Right ventricle myocardium superior (tissue), 1 donor: ENCODE data around the gene NPHS1. TPM values are rescaled to one million over a fixed set of nuclear protein-coding genes. Genes with fewer than 3 reads are reported as not detected.

ENCODE experiments used
- ATAC-seq: fragments of 200-7000 bp; cut with Tn5 transposase; one replicate; pipeline ENCODE4 v1.9.1; 2020; ENCODE audit warnings: mild to moderate bottlenecking; ENCODE audit not compliant: poor library complexity
- DNase-seq: peaks from one replicate; pipeline ENCODE4 v3.0.0-alpha.2; 2020
- intact Hi-C: fragments of 100-400 bp; cut with DNase I; formaldehyde crosslinking; loops from one replicate; pipeline ENCODE4 v1.11.2; 2022
- total RNA-seq: library from RNA; stranded (reverse); fragmentation: NEBNext Ultra II Directional; extraction: Animal tissue kit (Norgen Biotek cat#: 25700); gene quantifications from one replicate; pipeline ENCODE4 v1.2.1, GENCODE V29; 2021
- donor health status: DM: no; HTN: yes; CAD: no; lungs with severe emphysema.

Gene NPHS1
- total RNA-seq, 1 donor from 2014 or later = not detected

DNA sequence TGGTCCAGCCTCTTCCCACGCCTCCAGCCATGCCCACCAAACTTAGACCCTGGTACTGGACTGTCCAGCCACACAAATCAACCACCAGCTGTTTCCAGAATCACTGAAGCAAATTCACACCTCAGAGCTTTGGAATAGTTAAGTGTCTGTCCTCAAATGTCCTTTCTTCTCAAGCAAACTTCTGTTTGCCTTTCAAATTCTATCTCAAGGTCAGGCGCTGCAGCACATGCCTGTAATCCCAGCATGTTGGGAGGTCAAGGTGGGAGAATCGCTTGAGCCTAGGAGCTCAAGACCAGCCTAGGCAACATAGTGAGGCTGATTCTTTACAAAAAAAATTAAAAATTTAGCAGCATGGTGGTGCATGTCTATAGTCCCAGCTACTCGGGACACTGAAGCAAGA is 20.2 kb downstream of the NPHS1 start:
- DNase-seq (no peak), ATAC-seq (no peak)
- intact Hi-C loops = no loop called here

DNA sequence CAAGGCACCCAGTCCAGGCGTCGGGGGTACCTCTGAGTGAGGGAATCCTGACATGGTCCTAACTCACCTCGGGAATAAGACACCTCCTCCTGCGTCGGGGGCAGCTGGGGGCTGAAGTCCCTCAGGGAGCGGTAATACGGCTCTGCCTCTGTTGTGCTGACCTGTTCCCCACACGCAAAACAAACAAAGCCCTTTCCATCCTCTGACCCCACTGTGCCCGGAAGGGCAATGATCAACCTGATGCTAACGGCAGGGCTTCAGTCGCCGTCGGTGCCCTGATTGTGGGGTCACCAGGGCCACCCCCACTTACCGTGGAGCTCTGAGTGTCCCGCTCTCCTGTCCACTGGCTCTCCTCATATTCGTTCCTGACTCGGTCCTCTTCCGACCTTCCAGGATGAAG is 21.3 kb downstream of the NPHS1 start:
- intact Hi-C loops = no loop called here
- ATAC-seq (no peak), DNase-seq (no peak)

GRCh38 chr19:35828692-35829301 is 23.5 kb downstream of the NPHS1 start:
- intact Hi-C loops = no loop called here
- ATAC-seq (peak; percentile 51), DNase-seq (peak; percentile 66)

GRCh38 chr19:35824150-35824549 is 28.2 kb downstream of the NPHS1 start:
- ATAC-seq = no peak
- intact Hi-C loops = no loop called here
- DNase-seq = no peak

- intact Hi-C loops = no loop called here
- DNase-seq (no peak), ATAC-seq (no peak)
Measured at GRCh38 chr19:35822579-35822978, 29.7 kb downstream of the NPHS1 start.

DNA sequence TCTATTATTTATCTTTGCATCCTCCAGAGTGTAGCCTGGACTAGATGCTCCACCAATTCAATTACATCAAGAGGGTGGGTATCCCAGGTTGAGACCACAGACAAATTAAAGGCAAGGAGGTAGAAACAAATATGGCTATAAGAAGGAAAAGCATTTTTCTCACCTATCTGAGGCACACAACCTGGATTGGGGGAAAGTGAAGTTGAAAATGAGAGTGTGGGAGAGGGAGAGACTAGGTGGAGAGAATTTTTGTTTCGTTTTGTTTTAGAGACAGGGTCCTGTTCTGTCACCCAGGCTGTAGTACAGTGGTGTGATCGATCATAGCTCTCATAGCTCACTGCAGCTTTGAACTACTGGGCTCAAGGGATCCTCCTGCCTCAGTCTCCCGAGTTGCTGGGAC is 33.9 kb downstream of the NPHS1 start:
- no peak for ATAC-seq
- no peak for DNase-seq
- intact Hi-C loops = no loop called here

DNA sequence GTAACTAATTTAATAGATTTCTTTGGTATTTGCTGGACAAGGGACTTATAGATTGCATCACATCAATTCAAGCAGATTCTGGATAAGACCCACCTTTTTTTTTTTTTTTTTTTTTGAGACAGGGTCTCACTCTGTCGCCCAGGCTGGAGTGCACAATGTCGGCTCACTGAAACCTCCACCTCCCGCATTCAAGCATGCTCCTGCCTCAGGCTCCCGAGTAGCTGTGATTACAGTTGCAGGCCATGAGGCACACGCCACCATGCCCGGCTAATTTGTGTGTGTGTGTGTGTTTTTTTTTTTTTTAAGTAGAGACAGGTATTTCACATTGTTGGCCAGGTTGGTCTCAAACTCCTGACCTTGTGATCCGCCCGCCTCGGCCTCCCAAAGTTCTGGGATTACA is 35.5 kb downstream of the NPHS1 start:
- DNase-seq (no peak), ATAC-seq (no peak)
- intact Hi-C loops = no loop called here

DNA sequence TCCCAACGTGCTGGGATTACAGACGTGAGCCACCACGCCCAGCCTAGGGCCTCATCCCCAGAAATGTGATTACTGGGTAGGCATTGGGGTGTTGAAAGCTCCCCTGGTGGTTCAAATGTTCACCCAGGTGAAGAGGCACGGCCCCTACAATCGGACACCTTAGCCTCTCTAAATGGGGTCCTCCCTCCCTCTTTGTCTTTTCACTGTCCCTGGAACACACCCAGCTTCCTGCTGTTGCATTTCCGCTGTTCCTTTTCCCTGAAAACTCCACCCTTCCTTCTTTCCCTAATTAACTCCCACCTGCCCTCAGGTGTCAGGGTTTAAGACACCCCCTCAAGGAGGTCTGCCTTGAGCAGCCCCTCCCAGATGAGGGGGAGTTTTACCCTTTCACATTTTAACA is 36.0 kb downstream of the NPHS1 start:
- ATAC-seq = no peak
- intact Hi-C loops = no loop called here
- DNase-seq = no peak

DNA sequence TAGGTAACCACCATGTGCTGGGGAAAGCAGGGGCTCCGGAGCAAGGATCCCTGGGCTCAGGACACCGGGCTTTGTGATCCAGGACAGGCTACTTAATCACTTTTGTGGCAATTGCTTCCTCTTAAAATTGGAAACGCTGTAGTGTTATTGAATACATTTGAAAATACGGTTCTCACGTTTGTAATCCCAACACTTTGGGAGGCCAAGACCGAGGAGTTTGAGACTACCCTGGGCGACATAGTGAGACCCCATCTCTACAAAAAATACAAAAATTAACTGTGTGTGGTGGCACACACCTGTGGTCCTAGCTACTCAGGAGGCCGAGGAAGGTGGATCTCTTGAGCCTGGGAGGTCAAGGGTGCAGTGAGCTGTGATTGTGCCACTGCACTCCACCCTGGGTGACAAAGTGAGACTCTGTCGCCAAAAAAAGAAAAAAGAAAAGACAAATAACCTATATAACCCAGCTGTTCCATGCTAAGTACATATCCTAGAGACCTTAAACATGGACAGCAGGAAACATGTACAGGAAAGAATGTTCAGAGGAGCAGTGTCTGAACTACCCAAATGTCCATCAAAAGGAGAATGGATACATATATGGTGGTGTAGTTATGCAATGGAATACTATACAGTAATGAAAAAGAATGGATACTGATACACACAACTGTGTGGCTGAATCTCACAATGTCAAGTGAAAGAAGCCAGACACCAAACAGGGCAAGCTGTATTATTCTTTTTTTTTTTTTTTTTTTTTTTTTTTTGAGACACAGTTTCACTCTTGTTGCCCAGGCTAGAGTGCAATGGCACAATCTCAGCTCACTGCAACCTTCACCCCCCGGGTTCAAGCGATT is 39.0 kb downstream of the NPHS1 start:
- ATAC-seq (no peak), DNase-seq (no peak)
- intact Hi-C loops = no loop called here

DNA sequence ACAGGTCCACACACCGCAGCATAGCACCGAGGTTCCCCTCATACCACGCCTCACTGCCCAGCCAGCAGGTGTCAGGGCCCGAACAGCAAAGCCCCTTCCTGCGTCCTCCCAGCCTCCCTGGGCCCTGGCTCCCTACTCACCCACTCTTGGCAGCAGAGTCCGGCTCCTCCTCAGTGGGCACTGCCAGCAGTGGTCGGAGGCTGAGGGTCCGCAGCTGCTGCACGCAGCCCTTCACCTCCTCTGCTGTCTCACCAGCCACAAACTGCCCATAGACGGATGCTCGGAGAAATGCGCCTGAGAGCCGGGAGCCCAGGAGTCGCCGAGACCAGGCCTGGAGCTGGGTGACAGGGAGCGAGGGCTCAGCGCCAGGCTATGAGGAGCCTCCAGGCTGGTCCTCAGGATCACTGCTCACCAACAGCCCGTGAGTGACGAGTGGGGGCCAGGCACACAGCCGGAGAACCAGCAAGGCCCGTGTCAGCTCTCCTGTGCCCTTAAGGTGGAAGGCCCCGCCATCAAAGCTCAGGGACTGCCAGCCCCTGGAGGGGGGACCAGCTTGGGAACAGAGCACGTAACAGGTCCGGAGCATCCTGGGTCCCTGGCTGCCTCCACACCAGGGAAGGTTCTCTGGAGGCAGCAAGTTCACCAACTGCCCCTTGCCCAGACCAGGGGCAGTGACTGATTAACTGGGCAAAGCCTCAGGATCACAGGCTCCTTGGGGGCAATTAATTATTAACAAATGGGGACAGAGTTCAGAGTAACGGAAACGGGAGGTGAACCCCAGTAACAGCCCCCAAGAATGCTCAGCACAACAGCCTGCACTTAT is 39.9 kb downstream of the NPHS1 start, which contains the start of gene PRODH2:
Gene PRODH2 (minus strand): TSS at position 626 of the 823 bp plus-strand sequence. CDS start 40 bp downstream, at position 586.
- no peak for DNase-seq
- intact Hi-C loops = no loop called here
- no peak for ATAC-seq

DNA sequence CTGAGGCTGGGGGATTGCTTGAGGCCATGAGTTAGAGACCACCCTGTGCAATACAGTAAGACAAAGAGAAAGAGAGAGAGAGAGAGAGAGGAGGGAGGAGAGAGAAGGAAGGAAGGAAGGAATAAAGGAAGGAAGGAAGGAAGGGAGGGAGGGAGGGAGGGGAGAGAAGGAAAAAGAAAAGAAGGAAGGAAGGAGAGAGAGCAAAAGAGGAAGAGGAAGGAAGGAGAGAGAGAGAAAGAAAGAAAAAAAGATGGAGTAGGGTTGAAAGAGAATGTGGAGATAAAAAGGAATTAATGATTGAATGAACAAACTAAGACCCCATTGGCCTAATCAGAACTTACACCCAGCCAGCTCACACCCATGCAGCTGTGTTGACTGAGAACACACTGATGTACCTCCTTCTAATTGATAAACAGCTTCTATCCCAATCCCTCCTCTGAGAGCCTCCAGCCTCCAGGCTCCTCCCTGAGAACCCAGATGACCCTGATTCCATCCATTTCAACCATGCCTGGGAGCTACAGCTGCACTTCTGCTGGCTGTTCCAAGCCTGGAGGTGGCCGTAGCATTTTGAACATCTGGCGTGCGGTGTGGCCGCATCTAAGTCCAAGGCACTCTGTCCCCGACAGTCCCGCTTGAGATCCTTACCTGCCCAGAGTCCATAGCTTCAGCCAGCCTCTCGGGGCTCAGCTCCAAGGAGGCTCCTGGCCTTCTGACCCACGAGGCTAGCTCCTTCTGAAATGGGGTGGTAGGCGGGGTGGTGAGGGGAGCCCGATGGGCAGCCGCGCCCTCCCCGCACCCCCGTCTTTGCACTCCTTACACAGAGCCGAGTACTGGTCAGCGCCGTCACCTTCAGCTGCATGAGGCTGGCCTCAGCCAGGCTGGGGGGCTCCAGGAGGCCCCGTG is 40.7 kb downstream of the NPHS1 start:
- no peak for DNase-seq
- no peak for ATAC-seq
- intact Hi-C loops = no loop called here

- intact Hi-C loops = no loop called here
- ATAC-seq (no peak), DNase-seq (no peak)
Measured at GRCh38 chr19:35807633-35808032, 44.7 kb downstream of the NPHS1 start.

GRCh38 chr19:35806597-35806996 is 45.7 kb downstream of the NPHS1 start:
- intact Hi-C loops = no loop called here
- ATAC-seq = no peak
- DNase-seq = no peak

- DNase-seq (no peak), ATAC-seq (no peak)
- intact Hi-C loops = no loop called here
Measured at GRCh38 chr19:35805526-35806102, 46.7 kb downstream of the NPHS1 start.

- no peak for DNase-seq
- intact Hi-C loops = no loop called here
- ATAC-seq = no peak
Measured at GRCh38 chr19:35801828-35802227, 50.5 kb downstream of the NPHS1 start.

- DNase-seq = no peak
- no peak for ATAC-seq
- intact Hi-C loops = no loop called here
Measured at GRCh38 chr19:35797663-35798062, 54.6 kb downstream of the NPHS1 start.

DNA sequence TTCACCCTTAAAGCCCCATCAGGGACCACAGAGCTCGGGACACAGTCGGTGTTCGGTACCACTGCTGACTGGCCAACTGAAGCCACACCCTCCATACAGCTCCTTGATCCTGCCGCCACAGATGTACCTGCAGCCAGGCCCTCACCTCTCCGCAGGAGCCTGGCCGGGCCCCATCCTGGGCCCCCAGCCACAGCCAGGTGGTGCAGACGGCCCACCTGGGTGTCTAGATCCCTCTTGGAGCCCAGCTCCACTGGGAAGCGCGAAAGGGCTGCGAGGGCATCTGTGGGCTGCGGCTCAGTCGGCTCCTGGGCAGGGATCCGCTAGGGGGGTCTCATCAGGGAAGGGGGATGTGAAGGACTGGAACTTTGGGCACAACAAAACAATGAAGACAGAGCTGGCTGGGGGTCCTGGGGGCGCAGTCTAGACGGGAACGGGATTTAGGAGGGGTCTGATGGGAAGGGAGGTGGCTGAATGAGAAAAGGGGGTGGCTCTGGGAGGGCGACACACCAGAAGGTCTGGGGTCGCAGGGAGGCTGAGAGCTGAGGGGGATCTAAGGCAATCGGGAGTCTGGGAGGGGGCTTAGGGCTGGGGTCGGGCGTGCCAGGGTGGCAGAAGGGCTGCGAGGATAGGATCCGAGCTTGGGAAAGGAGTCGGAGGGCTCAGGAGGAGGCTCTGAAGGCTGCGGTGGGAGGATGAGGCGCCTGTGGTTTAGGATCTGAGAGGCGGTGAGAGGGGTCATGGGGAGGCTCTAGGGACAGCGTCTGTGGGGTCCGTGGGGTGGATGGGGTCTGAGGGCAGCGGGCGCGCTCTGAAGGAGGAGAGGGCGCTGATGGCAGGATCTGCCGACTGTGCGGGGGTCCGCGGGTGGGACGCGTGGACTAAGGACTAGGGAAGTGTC is 55.4 kb downstream of the NPHS1 start:
- DNase-seq = no peak
- intact Hi-C loops = no loop called here
- ATAC-seq = no peak
